Upper lobe of left lung (tissue), 4 donors: ENCODE data around the gene STOML1.

Experiments
- CTCF ChIP-seq, 6 experiments: fragments of 450-650 bp in 4 of 6; fragments of 200-600 bp in 2 of 6; sonication (generic) in 2 of 6; IDR thresholded peaks; one replicate each; pipeline ENCODE4 v1.5.1; 2016 to 2019; ENCODE audit warnings: antibody characterized with exemption in 6 of 6
- EP300 ChIP-seq, 4 donors: sonication (generic); formaldehyde crosslinking; IDR thresholded peaks; one replicate each; pipeline ENCODE4 v1.5.1; 2017; ENCODE audit warnings: antibody characterized with exemption in 4 of 4, control low read depth in 2 of 4
- POLR2A ChIP-seq, 4 donors: fragments of 450-650 bp; IDR thresholded peaks; one replicate each; pipeline ENCODE4 v1.5.1; 2016 to 2017; ENCODE audit warnings: antibody characterized with exemption in 4 of 4, mild to moderate bottlenecking in 2 of 4
- POLR2AphosphoS5 ChIP-seq, 2 donors: sonication (generic); formaldehyde crosslinking; IDR thresholded peaks; one replicate each; pipeline ENCODE4 v1.5.1; 2017; ENCODE audit warnings: antibody characterized with exemption in 2 of 2

GRCh38 chr15:73956743-73957135 is 35.4 kb downstream of the STOML1 start:
- TF ChIP-seq CTCF (IDR thresholded peaks at IDR 0.05) = no peak
- no peak for TF ChIP-seq POLR2A (IDR thresholded peaks at IDR 0.05)
- no peak for TF ChIP-seq EP300 (IDR thresholded peaks at IDR 0.05)
- TF ChIP-seq POLR2AphosphoS5 (IDR thresholded peaks at IDR 0.05) = no peak
